CD14-positive monocyte (primary cell): ENCODE data around the gene AMPD3. TPM values are rescaled to one million over a fixed set of nuclear protein-coding genes. Genes with fewer than 3 reads are reported as not detected.

ENCODE experiments used
- DNase-seq, 3 donors: peaks; one replicate each; pipeline ENCODE4 v3.0.0-alpha.2; 2011 to 2022
- H2AFZ ChIP-seq: 2 replicates; pipeline ENCODE4 v1.6.0; 2012; ENCODE audit warnings: mild to moderate bottlenecking, low read depth, low read length, inconsistent platforms; ENCODE audit not compliant: insufficient read depth, poor library complexity, severe bottlenecking
- H3K27ac ChIP-seq, 2 donors: 1 replicate in 1 of 2; 2 replicates in 1 of 2; pipeline ENCODE4 v1.5.1; 2012 to 2013; ENCODE audit warnings: low read length in 2 of 2, control low read depth in 1 of 2, inconsistent platforms in 1 of 2, low read depth in 1 of 2, mild to moderate bottlenecking in 1 of 2
- H3K27me3 ChIP-seq, 2 donors: one replicate each; pipeline versions ENCODE4 v1.6.0 to v1.6.1; 2011 to 2013; ENCODE audit warnings: low read length in 2 of 2; ENCODE audit not compliant: control insufficient read depth in 2 of 2, insufficient read depth in 2 of 2
- H3K36me3 ChIP-seq, 2 donors: replicated peaks in 1 of 2; 1 replicate in 1 of 2; 2 replicates in 1 of 2; pipeline versions ENCODE4 v1.5.1 to v1.6.1; 2012 to 2013; ENCODE audit warnings: low read length in 2 of 2, control low read depth in 1 of 2, inconsistent platforms in 1 of 2, mild to moderate bottlenecking in 1 of 2; ENCODE audit not compliant: insufficient read depth in 2 of 2, control insufficient read depth in 1 of 2
- H3K4me1 ChIP-seq, 2 donors: 1 replicate in 1 of 2; 2 replicates in 1 of 2; pipeline versions ENCODE4 v1.5.1 to v1.6.1; 2012 to 2013; ENCODE audit warnings: low read length in 2 of 2, control low read depth in 1 of 2, inconsistent platforms in 1 of 2, mild to moderate bottlenecking in 1 of 2, moderate library complexity in 1 of 2; ENCODE audit not compliant: insufficient read depth in 2 of 2, control insufficient read depth in 1 of 2
- H3K4me2 ChIP-seq: replicated peaks from 2 replicates; pipeline ENCODE3; 2012; ENCODE audit warnings: low read length, moderate library complexity, mild to moderate bottlenecking; ENCODE audit not compliant: poor library complexity, severe bottlenecking; ENCODE audit errors: extremely low read depth
- H3K4me3 ChIP-seq, 3 experiments: fragments of 200-600 bp in 1 of 3; sonication (generic) in 1 of 3; replicated peaks in 1 of 3; 1 replicate in 2 of 3; 2 replicates in 1 of 3; pipeline ENCODE4 v1.5.1; 2011 to 2013; ENCODE audit warnings: low read length in 3 of 3, mild to moderate bottlenecking in 3 of 3, control low read depth in 2 of 3, low read depth in 2 of 3, inconsistent platforms in 1 of 3, moderate library complexity in 1 of 3
- H3K79me2 ChIP-seq: 2 replicates; pipeline ENCODE4 v1.6.0; 2012; ENCODE audit warnings: mild to moderate bottlenecking, control low read depth, inconsistent platforms, low read length, moderate library complexity; ENCODE audit not compliant: insufficient read depth
- H3K9ac ChIP-seq: 2 replicates; pipeline ENCODE4 v1.6.0; 2017; ENCODE audit warnings: low read length, mild to moderate bottlenecking; ENCODE audit not compliant: insufficient read depth, poor library complexity, severe bottlenecking
- H3K9me3 ChIP-seq, 2 donors: replicated peaks in 1 of 2; 1 replicate in 1 of 2; 2 replicates in 1 of 2; pipeline versions ENCODE4 v1.5.1 to v1.6.1; 2012 to 2013; ENCODE audit warnings: low read length in 2 of 2, control low read depth in 1 of 2; ENCODE audit not compliant: control insufficient read depth in 1 of 2, insufficient read depth in 1 of 2
- H4K20me1 ChIP-seq: 2 replicates; pipeline ENCODE4 v1.6.0; 2012; ENCODE audit warnings: mild to moderate bottlenecking, low read length, control low read depth, moderate library complexity; ENCODE audit not compliant: insufficient read depth
- H3K27ac Mint-ChIP-seq, 7 donors: one replicate each; pipeline ENCODE4 v1.8.0; 2020; ENCODE audit warnings: mild to moderate bottlenecking in 7 of 7, mixed read lengths in 7 of 7, moderate library complexity in 6 of 7, inconsistent platforms in 2 of 7
- H3K27me3 Mint-ChIP-seq, 3 donors: one replicate each; pipeline ENCODE4 v1.8.0; 2021 to 2022; ENCODE audit warnings: low read depth in 3 of 3, mild to moderate bottlenecking in 3 of 3, mixed read lengths in 3 of 3, moderate library complexity in 3 of 3, inconsistent platforms in 1 of 3
- H3K36me3 Mint-ChIP-seq, 2 donors: one replicate each; pipeline ENCODE4 v1.8.0; 2020; ENCODE audit warnings: mixed read lengths in 2 of 2, inconsistent platforms in 1 of 2, mild to moderate bottlenecking in 1 of 2
- H3K4me1 Mint-ChIP-seq: one replicate; pipeline ENCODE4 v1.8.0; 2020; ENCODE audit warnings: mild to moderate bottlenecking, mixed read lengths
- H3K4me3 Mint-ChIP-seq, 2 donors: one replicate each; pipeline ENCODE4 v1.8.0; 2020; ENCODE audit warnings: mild to moderate bottlenecking in 2 of 2, mixed read lengths in 2 of 2, moderate library complexity in 1 of 2
- H3K9me3 Mint-ChIP-seq, 7 donors: one replicate each; pipeline ENCODE4 v1.8.0; 2020 to 2022; ENCODE audit warnings: mixed read lengths in 7 of 7, mild to moderate bottlenecking in 6 of 7, moderate library complexity in 6 of 7, inconsistent platforms in 2 of 7
- WGBS: methylation state at CpG from one replicate; pipeline ENCODE4 v1.1.5; 2013; ENCODE audit warnings: missing lambda C conversion rate; ENCODE audit not compliant: insufficient coverage; 5-methylcytosine and 5-hydroxymethylcytosine counted together
- intact Hi-C, 2 donors: fragments of 100-400 bp; cut with micrococcal nuclease; formaldehyde crosslinking; loops; one replicate each; pipeline versions ENCODE4 v1.15.0 to v1.15.1; 2023
- polyA plus RNA-seq, 3 donors: library from polyadenylated mRNA; depleted of rRNA in 1 of 3; unstranded in 2 of 3; stranded (reverse) in 1 of 3; fragments of 300-500 nt in 2 of 3; fragments of >200 nt in 1 of 3; fragmentation: Illumina TruSeq in 2 of 3; gene quantifications; 1 replicate in 2 of 3; 2 replicates in 1 of 3; pipeline ENCODE4 v1.2.3, GENCODE V29; 2012 to 2021
- TF ChIP-seq, protein P1 (sequence below): fragments of 200-600 bp; IDR thresholded peaks from one replicate; pipeline ENCODE4 v1.8.0; 2022; ENCODE audit warnings: antibody characterized with exemption, mild to moderate bottlenecking

The AMPD3 gene
- polyA plus RNA-seq, 3 donors, result 10.5 to 24.3 (median 14.3) TPM

- H4K20me1 ChIP-seq, result peaks cover 80% of the 10 kb centered on the region
- no peak overlapping the region for H3K27ac ChIP-seq
- H3K9me3 ChIP-seq, result no peaks in the 10 kb centered on the region
- WGBS, result 98% methylated on average over 7 of the region's 16 CpGs
- intact Hi-C loops, result no loop called here
- H3K9me3 Mint-ChIP-seq, result no peaks in the 10 kb centered on the region
- no peaks in the 10 kb centered on the region for H3K27me3 ChIP-seq
- TF ChIP-seq, protein P1, sequence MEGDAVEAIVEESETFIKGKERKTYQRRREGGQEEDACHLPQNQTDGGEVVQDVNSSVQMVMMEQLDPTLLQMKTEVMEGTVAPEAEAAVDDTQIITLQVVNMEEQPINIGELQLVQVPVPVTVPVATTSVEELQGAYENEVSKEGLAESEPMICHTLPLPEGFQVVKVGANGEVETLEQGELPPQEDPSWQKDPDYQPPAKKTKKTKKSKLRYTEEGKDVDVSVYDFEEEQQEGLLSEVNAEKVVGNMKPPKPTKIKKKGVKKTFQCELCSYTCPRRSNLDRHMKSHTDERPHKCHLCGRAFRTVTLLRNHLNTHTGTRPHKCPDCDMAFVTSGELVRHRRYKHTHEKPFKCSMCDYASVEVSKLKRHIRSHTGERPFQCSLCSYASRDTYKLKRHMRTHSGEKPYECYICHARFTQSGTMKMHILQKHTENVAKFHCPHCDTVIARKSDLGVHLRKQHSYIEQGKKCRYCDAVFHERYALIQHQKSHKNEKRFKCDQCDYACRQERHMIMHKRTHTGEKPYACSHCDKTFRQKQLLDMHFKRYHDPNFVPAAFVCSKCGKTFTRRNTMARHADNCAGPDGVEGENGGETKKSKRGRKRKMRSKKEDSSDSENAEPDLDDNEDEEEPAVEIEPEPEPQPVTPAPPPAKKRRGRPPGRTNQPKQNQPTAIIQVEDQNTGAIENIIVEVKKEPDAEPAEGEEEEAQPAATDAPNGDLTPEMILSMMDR, result no peak
- H3K4me1 Mint-ChIP-seq, result peaks cover 6% of the 10 kb centered on the region
- peaks cover 2 to 4% of the 10 kb centered on the region in 2 donors for H3K4me1 ChIP-seq
- H2AFZ ChIP-seq, result no peak overlapping the region
- peaks cover 80 to 97% of the 10 kb centered on the region in 2 donors for H3K36me3 Mint-ChIP-seq
- peaks cover 96 to 99% of the 10 kb centered on the region in 2 donors for H3K36me3 ChIP-seq
- H3K27me3 Mint-ChIP-seq, result no peaks in the 10 kb centered on the region
- peak overlapping the region in 1 of 2 donors; percentile 18 for H3K4me3 Mint-ChIP-seq
- H3K4me2 ChIP-seq, result no peak overlapping the region
- peaks cover 29% of the 10 kb centered on the region for H3K79me2 ChIP-seq
- no peak overlapping the region for H3K4me3 ChIP-seq
- DNase-seq, result no peak
- peak overlapping the region in 1 of 7 donors; percentile 35 for H3K27ac Mint-ChIP-seq
- H3K9ac ChIP-seq, result no peak overlapping the region
Measured at GRCh38 chr11:10481560-10482349, 26.7 kb downstream of the AMPD3 start.

- no peaks in the 10 kb centered on the region for H3K9me3 Mint-ChIP-seq
- 89% methylated on average over 1 of the region's 1 CpG for WGBS
- Histone ChIP-seq H4K20me1 (peaks cover 66% of the 10 kb centered on the region), H3K79me2 (peaks cover 17% of the 10 kb centered on the region), H3K36me3 (peaks cover 97 to 100% of the 10 kb centered on the region in 2 donors), H2AFZ (no peak overlapping the region), H3K4me2 (no peak overlapping the region), H3K9me3 (no peaks in the 10 kb centered on the region), H3K27ac (peak overlapping the region in 1 of 2 donors; percentile 20), H3K4me3 (no peak overlapping the region), H3K9ac (no peak overlapping the region), H3K4me1 (no peaks in the 10 kb centered on the region), H3K27me3 (no peaks in the 10 kb centered on the region)
- intact Hi-C loops, result no loop called here
- H3K27me3 Mint-ChIP-seq, result no peaks in the 10 kb centered on the region
- H3K27ac Mint-ChIP-seq, result no peak overlapping the region
- H3K4me3 Mint-ChIP-seq, result no peak overlapping the region
- no peak for DNase-seq
- TF ChIP-seq, protein P1, result no peak
- peaks cover under 1% of the 10 kb centered on the region for H3K4me1 Mint-ChIP-seq
- H3K36me3 Mint-ChIP-seq, result peaks cover 84 to 99% of the 10 kb centered on the region in 2 donors
Measured at GRCh38 chr11:10483174-10483573, 28.1 kb downstream of the AMPD3 start.
